Left kidney (tissue), 2 donors: ENCODE measurements around the gene APLP2. TPM values are rescaled to one million over a fixed set of nuclear protein-coding genes. Genes with fewer than 3 reads are reported as not detected.

Experiments
- DNase-seq: peaks from one replicate; pipeline ENCODE4 v3.0.0-alpha.2; 2013
- polyA plus RNA-seq: library from polyadenylated mRNA; unstranded; fragments of 120-200 nt; gene quantifications from one replicate; pipeline ENCODE4 v1.2.1, GENCODE V29; 2013; ENCODE audit not compliant: insufficient read length

The APLP2 gene
- polyA plus RNA-seq, 1 donor, result 451 TPM

DNA sequence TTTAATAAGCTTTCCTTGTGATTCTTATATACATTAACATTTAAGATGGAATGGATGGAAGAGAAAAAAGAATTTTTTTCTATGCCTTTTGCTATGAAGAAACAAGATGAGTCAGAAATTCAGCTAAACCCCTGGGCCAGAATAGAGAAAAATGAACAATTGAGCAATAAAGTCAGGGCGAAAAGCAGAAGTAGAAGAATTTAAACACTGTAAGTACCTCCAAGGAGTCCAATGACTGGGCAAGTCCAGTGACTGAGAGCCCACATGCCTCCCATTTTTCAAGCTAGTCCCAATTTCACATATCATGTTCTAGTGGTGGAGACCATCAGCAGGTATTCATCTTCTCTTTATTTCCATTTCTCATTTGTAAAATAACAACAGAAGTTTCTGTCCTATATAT, 18.6 kb upstream of the APLP2 start:
- no peak for DNase-seq

DNA sequence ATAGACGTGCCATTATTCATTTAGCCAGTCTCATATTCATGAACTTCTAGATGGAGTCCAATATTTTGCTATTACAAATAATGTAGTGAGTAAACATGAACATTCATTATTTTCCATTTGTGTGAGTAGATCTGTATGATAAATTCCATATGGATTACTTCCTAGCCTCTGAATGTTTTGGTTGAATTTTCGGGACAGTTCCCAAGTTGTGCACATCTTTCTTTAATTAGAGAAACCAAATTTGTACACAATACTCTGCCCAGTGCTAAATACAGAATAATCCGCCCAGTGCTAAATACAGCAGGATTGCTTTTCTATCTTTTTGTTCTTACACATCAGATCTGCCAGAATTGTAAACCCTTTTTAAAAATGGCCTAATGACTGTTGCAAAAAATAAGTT, 17.1 kb upstream of the APLP2 start:
- DNase-seq, result no peak

DNA sequence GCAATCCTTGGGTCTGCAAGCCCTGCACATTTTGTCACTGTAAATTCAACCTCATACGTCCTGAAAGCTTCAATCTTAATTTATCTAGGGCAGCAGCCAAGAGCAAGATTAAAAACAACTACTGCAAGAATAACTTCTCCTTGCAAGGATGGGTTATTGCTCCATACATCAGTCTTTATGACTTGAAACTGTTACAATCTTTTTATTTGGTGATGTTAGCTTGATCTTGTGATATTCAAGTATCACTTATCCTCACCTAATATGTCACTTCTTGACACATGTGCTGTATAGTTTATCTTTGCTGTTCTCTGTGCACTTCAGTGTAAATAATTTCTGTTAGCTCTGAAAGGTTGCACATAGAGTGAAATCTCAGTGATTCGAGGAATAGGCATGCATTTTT, 14.7 kb upstream of the APLP2 start:
- DNase-seq, result no peak

DNA sequence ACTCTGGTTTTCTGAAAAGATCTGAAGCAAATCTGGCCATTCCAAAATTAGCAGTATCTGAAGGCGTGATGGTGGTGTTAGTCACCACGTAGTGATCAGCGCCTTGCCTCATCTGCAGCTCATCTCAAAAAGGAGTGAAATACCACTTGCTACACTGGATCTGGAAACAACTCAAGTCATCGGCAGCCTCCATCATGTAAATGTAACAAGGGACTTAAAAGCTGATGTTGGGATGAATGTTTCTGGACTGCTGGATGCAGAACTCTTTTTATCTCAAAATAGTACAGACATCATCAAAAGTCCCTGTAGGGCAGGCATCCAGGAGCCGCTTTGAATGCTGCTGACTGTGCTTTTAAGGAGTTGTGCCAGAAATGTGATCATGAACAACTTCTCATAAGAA, 14.1 kb upstream of the APLP2 start:
- DNase-seq, result no peak

DNA sequence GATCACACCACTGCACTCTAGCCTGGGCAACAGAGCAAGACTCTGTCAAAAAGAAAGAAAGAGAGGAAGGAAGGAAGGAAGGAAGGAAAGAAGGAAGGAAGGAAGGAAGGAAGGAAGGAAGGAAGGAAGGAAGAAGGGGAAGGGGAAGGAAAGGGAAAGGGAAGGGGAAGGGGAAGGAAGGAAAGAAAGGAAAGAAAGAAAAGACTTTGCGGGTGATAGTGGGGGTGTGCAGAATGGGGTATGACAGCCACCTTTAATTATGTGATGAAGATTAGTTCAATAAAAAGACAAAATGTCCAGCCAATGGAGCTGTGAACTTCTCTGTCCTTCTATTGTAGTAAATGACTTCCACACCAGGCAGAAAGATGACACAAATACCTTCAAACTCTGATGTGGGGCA, 8.7 kb upstream of the APLP2 start:
- no peak for DNase-seq

DNA sequence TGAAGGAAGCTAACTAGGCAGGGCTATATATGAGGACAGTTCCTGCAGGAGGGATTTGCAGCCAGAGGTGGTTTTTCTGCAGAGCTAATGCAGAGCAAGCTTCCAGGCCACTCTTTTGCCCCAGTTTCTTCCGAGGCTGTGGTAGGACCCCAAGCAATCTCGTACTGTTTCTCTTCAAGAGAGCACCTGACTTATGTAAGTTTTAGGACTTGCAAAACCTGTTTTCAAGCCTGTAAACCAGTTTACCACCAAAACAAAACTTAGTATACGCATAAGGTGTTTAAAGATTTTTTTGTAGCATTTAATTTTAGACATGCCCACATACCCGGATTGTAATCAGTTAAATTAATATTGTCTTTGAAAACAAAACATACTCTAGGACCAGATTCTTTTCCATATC, 7.7 kb upstream of the APLP2 start:
- DNase-seq, result no peak

DNA sequence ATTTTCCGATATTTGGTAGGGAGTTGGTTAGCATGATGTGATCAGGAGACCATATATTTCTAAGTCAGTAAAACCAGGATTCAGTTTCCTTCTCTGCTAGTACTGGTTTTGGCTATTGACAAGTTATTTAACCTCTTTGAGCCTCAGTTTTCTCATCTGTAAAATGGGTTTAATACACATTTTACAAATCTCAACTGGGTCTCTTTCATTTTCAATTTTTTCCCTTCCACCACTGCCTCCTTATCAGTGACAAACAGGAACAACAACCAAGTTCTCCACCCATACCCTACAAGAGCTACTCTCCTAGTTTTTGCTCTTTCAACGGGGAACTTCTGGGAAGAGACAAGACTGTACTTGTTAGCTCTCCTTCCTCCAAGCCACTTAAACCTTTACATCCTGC, 6.2 kb upstream of the APLP2 start:
- no peak for DNase-seq

DNA sequence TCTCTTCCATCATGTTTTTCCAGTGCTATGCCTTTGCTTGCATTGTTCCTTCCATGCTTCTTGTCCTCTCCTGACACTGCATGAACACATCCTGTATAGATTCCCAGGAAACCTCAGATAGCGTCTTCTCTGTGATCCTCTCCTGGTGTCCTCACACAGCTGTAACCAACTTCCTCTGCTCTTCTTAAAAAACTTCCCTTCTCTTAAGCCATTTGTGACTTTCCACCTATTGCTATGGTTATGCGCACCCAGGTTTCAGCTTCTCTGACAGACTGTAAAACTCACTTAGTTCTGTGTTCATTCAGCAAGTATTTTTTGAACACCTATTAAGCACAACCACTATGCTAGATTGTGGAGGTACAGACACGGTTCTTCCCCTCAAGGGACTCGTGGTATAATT, 5.1 kb upstream of the APLP2 start:
- no peak for DNase-seq

DNA sequence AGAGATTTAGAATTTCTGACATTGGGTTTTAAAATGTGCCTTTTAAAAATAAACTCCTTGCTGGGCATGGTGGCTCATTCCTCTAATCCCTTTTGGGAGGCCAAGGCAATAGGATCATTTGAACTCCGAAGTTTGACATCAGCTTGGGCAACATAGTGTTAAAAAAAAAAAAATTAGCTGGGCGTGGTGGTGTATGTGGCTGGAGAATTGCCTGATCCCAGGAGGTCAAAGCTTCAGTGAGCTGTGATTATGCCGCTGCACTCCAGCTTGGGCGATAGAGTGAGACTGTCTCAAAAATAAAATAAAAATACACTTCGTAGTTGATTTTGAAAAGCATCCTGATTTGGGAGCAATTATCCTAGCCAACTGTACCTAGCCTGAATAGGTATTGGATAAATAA, 3.4 kb upstream of the APLP2 start:
- no peak for DNase-seq

DNA sequence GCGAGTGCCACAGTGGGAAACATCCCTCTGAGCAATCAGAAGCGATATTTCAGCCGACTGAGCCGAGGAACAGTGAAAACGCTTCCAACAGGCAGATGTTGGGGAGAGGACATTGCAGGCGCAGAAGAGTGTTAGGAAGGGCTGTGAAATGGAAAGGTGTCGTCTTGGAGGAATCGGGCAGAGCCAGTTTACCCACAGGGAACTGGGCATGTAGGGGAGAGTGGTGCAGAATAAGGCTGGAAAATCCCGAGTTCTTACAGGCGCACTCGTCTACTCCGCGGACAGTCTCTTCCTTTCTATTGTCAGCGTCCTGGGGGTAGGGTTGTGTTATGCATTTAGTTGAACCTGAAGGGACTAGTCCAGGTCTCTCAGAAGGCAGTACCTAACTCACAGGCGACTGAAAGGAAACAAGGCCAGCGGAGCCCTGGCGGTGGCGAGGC, 1.1 kb upstream of the APLP2 start:
- DNase-seq, result peak; percentile 50

DNA sequence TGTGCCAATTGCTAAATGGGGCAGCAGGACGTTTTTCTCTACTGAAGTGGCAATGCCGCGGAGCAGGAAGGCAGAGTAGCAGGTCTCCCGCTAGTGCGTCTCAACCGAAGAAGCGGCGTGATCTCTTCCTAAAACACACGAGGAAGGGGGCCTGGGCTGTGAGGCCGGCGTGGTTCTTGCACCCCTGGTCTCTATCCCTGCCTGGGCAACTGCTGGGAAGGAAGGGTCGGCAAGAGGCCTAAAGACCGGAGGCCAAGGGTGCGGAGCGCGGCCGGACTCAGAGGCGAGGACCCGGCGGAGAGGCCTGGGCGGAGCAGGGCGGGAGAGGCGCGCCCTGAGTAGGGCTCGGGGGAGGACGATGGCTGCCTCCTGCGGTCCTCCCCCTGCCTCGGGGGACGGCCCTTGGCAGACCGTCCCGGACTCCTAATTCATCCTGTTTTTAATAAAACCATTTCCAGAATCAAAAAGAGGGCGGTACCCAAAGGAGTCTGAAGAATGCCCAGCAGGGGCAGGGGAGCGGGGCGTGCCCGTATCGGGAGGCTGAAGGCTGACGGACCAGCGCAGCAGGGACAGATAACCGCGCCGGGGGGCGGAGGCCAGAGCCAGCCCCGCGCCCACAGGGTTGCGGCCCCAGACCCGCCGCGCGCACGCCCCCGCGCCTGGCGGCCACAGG, 572 bp upstream of the APLP2 start:
- no peak for DNase-seq

DNA sequence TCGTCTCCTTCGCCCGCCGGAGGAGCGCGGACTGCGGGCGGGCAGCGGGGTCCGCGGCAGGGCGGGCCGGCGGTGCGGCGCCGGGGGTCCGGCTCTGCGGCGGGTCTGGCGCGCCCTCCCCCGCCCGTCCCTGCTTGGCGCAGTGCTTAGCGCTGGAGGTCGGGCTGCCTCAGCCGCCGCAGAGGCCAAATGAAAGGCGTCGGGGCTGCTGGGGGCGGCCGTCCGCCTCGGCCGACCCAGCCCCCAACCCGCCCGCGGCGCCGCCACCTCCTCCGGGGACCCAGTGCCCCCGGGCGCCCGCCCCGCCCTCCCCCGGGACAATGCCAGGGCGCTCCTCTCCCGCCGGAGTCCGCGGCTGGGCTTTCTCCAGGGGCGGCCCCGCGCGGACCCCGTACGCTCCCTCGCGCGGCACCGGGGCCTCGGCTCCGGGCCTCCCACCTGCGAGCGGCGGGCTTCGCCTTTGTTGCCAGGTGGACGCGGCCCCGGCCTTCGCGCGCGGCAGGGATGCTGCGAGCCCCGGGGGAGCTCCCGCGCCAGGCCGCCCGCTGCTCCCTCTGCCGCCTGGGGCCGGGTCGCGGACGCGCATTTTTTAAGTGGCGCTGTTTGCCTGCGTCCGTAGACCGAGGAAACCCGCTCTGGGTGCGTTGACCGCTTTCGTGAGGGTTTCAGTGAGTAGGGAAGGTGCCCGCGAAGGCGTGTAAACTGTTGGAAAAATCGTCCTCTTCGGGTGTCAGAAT, 583 bp downstream of the APLP2 start:
- DNase-seq, result peak; percentile 41

DNA sequence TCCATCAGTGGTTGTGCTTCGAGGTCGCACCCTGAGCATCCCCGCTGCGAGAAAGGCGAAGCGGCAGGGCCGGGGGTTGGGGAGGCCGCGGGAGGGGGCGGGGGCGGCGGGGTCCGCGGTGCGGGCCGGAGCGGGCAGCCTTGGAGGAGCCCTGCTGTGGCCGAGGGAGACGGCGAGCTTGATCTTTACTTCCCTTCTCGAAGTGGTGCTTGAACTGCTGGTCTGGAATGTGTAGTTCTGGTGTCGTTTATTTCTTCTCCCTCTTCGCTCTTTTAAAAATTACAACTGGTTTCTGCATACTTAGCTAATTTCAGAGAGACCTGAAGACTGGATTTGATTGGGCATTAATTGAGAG, 1.1 kb downstream of the APLP2 start:
- no peak for DNase-seq

DNA sequence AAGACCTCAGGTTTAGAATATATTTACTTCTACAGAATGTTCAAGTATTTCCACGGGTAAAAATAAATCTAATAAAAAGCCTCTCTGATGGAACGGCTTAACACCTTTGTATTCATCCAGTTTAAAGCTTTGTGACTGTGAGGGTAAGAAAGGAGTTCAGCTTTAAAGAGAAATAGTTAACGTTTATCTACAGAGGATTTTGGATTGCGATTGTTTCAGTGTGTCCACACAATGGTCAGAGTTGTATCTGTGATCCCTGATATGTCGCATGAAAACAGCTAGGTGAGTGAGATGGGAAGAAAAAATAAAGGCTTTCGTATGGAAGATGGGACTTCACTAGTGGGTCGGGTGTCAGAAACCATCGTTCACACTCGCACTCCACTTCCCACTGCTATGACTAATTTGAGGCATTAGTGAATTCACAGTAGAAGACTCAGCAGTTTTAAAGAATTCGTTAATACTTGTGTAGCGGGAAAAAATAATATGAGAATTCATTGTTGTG, 1.6 kb downstream of the APLP2 start:
- peak; percentile 27 for DNase-seq

DNA sequence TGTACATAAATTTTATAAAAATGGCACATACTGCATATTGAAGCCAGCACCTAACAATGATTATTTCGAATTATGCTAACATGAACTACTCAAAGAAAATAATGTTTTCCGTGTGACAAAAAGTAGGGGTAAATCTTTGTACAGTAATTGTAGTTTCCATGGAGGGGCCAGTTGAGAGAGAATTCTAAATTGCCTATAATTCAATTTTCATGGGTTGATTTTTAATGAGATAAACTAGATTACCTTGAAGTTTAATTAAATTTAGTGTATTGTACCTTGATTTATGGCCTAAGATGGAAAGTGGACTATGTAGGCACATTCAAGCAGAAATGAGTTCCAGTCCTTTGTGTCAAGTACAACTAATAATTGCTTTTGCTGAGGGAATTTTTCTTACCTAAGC, 5.0 kb downstream of the APLP2 start:
- DNase-seq, result no peak

DNA sequence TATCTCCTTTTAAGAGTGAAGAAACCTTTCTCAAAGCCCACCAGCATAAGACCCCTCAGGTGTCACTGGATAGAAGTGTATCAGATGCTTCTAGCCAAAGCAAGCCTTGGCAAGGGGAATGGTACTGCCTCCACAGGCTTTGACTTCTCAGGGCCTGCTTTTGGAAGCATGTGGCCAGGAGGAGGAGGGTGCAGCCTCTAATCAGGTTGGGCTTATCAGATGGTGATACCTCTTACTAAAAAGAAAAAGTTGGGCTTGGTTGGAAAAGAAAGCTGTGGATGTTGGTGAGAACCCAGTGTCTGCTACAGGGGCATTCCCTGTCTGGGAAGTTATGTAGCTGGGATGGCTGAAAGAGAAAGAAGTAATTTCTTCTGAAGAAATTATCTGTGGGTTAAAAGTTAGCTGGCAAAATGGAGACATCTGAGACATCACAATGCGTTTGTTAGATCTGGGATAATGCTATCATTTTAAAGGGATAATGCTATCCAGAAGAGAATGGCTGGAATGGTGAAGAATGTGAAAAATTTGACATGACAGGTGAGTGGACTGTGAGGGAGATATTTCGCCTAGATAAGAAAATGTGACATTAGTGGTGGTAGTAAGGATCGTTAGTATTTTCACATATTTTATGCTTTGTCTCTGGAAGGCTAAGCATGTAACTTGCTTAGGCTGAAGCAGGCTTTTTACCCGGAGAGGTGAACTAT, 7.2 kb downstream of the APLP2 start:
- DNase-seq, result no peak

DNA sequence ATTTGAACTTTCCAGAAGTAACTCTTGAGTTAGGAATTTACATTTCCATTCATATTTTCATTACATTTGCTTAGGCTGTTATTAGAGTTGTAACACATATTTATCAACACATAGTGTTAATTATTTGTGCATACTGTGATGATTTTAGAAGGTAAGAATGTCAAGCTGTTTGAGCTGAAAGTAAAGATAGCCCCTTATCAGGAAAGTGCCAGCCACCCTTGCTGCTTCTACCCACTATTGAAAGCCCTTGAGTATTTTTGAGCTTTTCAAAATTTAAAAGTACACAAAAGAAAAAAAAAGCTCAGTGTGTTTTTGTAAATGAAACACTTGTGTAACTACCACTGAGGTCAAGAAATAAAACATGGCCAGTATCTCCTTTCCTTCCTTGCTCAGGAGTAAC, 8.0 kb downstream of the APLP2 start:
- no peak for DNase-seq

DNA sequence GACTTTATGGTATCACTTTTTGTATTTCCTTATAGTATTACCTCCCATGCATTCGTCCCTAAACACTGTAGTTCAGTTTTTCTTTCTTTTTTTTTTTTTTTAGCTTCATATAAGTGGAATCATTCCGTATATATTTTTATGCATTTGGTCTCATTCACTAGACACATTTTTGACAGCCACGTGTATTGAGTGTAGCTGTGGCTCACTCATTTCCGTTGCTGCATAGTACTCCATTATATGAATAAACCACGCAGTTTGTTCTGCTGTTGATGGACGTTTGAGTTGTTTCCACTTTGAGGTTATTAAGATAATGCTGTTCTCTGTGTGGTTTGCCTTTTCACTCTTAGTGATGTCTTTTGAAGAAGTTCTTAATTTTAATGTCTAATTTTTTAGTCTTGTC, 8.4 kb downstream of the APLP2 start:
- no peak for DNase-seq

DNA sequence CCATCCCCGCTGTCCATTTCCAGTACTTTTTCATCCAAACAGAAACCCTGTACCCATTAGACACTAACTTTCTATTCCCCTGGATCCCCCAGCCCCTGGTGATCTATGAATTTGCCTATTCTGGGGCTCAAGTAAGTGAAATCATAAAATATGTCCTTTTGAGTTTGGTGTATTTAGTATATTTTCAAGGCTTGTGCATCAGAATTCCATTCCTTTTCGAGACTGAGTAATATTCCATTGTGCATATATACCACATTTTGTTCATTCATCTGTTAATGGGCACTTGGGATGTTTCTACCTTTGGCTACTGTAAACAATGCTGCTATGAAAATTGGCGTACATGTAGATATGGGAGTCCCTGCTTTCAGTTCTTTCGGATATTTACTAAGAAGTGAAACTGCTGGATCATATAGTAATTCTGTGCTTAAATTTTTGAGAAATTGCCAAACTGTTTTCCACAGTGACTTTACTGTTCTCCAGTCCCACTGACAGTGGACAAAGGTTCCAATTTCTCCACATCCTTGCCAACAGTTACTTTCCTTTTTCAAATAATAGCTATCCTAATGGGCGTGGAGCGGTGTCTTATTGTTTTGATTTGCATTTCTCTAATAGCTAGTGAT, 16.1 kb downstream of the APLP2 start:
- DNase-seq, result no peak

DNA sequence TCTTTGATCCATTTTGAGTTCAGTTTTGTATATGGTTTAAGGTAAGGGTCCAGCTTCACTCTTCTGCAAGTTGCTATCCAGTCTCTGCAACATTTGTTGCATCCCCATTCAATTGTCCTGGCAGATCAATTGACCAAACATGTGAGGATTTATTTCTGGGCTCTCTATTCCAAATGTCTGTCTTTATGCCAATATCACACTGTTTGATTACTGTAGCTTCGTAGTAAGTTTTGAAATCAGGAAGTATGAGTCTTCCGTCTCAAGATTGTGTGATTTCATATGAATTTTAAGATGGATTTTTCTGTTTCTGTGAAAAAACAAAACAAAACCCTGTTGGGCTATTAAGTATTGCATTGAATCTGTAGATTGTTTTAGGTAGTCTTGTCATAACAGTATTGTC, 17.0 kb downstream of the APLP2 start:
- no peak for DNase-seq

DNA sequence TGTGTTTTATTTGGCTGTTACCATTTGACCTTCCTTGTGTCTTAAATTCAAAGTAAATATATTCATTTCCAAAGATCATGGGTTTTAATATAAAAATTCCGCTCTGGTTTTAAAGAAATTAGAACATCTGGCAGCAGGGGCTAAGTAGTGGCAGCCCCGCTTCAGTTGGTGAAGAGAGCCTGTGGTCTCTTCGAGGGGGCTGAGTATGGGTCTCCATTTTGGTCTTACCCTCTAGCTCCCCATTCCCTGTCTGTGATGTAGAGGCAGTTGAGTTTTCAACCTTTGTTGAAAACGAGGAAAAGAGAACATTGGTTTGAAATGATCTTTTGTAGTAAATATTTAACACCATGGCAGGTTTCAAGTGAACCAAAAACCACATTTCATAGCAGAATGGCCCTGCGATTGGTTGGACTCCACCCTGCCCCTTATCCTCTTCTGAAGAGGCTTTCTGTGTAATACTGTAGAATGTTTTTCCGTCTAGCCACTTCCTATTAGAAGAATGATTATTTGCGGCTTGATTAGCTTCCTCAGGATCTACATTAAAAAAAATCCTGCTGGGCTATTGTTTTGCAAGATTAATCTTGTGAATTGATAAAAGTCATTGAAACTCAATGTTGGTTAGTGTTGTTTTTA, 17.7 kb downstream of the APLP2 start:
- DNase-seq, result no peak

DNA sequence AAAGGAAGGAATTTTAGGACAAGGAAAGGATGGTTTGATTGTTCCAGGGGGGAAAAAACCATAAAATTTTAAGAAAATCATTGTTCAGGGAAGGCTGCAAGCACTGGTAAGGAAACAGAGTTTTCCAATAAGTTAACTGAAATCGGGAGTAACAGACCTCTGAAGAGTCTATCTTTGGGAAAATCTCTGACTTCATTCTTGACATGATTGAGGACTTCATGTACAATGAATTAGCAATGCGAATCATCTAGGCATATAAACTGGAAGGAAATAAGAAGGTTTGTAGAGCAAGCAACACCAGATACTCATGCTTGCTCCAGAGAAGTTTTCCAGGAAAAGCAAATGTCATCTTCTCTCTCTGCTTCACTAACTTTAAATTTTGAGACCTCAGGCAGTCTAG, 18.5 kb downstream of the APLP2 start:
- DNase-seq, result no peak
